Ovary (tissue), 3 donors: ENCODE measurements around the gene PRR14L.

Source experiments
- CTCF ChIP-seq, 3 donors: fragments of 450-650 bp in 2 of 3; fragments of 200-600 bp in 1 of 3; IDR thresholded peaks; one replicate each; pipeline versions ENCODE4 v1.5.1 to v1.8.0; 2016 to 2022; ENCODE audit warnings: antibody characterized with exemption in 3 of 3, mild to moderate bottlenecking in 1 of 3
- EP300 ChIP-seq: sonication (generic); formaldehyde crosslinking; IDR thresholded peaks from one replicate; pipeline ENCODE4 v1.6.1; 2017; ENCODE audit warnings: antibody characterized with exemption
- donor health status: DM: no; HTN: no; CAD: no.

- no peak for TF ChIP-seq CTCF (IDR thresholded peaks at IDR 0.05)
- TF ChIP-seq EP300: no peak
These were observed 17.7 kb downstream of the PRR14L start for GRCh38 chr22:31732089-31732829.
